Activated CD4-positive, alpha-beta T cell treated with anti-CD3 and anti-CD28 coated beads, Interleukin-2, amount 10 ng/mL, durations not matched to agents 24 days and 14 days (primary cell): ENCODE data around the gene STAT4. TPM values are rescaled to one million over a fixed set of nuclear protein-coding genes. Genes with fewer than 3 reads are reported as not detected.

Experiments used
- DNase-seq: peaks from one replicate; pipeline ENCODE4 v3.0.0; 2022
- H3K27ac Mint-ChIP-seq: one replicate; pipeline ENCODE4 v1.8.0; 2022; ENCODE audit warnings: mild to moderate bottlenecking, mixed read lengths
- H3K27me3 Mint-ChIP-seq: one replicate; pipeline ENCODE4 v1.8.0; 2022; ENCODE audit warnings: mixed read lengths
- H3K36me3 Mint-ChIP-seq: one replicate; pipeline ENCODE4 v1.8.0; 2022; ENCODE audit warnings: low read depth, mild to moderate bottlenecking, mixed read lengths
- H3K4me1 Mint-ChIP-seq: one replicate; pipeline ENCODE4 v1.8.0; 2021; ENCODE audit warnings: mixed read lengths
- H3K4me3 Mint-ChIP-seq: one replicate; pipeline ENCODE4 v1.8.0; 2022; ENCODE audit warnings: mild to moderate bottlenecking, moderate library complexity, mixed read lengths
- H3K9me3 Mint-ChIP-seq: one replicate; pipeline ENCODE4 v1.8.0; 2021; ENCODE audit warnings: mixed read lengths
- intact Hi-C: fragments of 100-400 bp; cut with micrococcal nuclease; formaldehyde crosslinking; loops from one replicate; pipeline ENCODE4 v1.15.1; 2023
- total RNA-seq: library from RNA; stranded (reverse); gene quantifications from 2 replicates; pipeline ENCODE4 v1.2.3, GENCODE V29; 2022

Gene STAT4
- total RNA-seq, 1 donor from 2014 or later, result 50.8 TPM

- Mint-ChIP-seq H3K9me3 (peaks cover 8% of the 10 kb centered on the region), H3K4me3 (peak overlapping the region; percentile 48), H3K36me3 (peaks cover 53% of the 10 kb centered on the region), H3K4me1 (peaks cover 49% of the 10 kb centered on the region), H3K27ac (peak overlapping the region; percentile 92), H3K27me3 (no peaks in the 10 kb centered on the region)
- intact Hi-C loops, result loop anchor here (1.0 to 10.0 kb wide), 7 partner anchors 11 to 562 kb away; partner anchors contain the start of genes GLS, NABP1 and STAT4
- peak; percentile 86 for DNase-seq
Measured at GRCh38 chr2:191115391-191115790, 35.4 kb downstream of the STAT4 start.

- peak overlapping the region; percentile 60 for H3K4me3 Mint-ChIP-seq
Measured at GRCh38 chr2:191114403-191114886, 36.3 kb downstream of the STAT4 start.

GRCh38 chr2:191113761-191114160, 37.0 kb downstream of the STAT4 start:
- H3K27ac Mint-ChIP-seq, result peak overlapping the region; percentile 79
- H3K27me3 Mint-ChIP-seq, result no peaks in the 10 kb centered on the region
- H3K9me3 Mint-ChIP-seq, result peaks cover 3% of the 10 kb centered on the region
- peaks cover 49% of the 10 kb centered on the region for H3K36me3 Mint-ChIP-seq
- peak overlapping the region; percentile 58 for H3K4me3 Mint-ChIP-seq
- intact Hi-C loops, result loop anchor here (1.0 to 10.0 kb wide), 5 partner anchors 35 to 439 kb away; no protein-coding TSS in a partner anchor
- peaks cover 61% of the 10 kb centered on the region for H3K4me1 Mint-ChIP-seq
- DNase-seq, result no peak

More at GRCh38 chr2:191114403-191114886, 36.3 kb downstream of the STAT4 start:
- Mint-ChIP-seq H3K27me3 (no peaks in the 10 kb centered on the region), H3K9me3 (peaks cover 3% of the 10 kb centered on the region), H3K27ac (peak overlapping the region; percentile 92), H3K4me1 (peaks cover 55% of the 10 kb centered on the region), H3K36me3 (peaks cover 55% of the 10 kb centered on the region)
- intact Hi-C loops, result loop anchor here (1.0 to 10.0 kb wide), 5 partner anchors 36 to 440 kb away; no protein-coding TSS in a partner anchor
- DNase-seq, result peak; percentile 82

GRCh38 chr2:191112448-191112901, 38.3 kb downstream of the STAT4 start:
- Mint-ChIP-seq H3K4me3 (no peak overlapping the region), H3K4me1 (peaks cover 67% of the 10 kb centered on the region), H3K27ac (peak overlapping the region; percentile 73), H3K36me3 (peaks cover 49% of the 10 kb centered on the region), H3K27me3 (no peaks in the 10 kb centered on the region), H3K9me3 (peaks cover 3% of the 10 kb centered on the region)
- no peak for DNase-seq
- intact Hi-C loops, result loop anchor here (10.0 kb wide), 1 partner anchor 438 kb away; no protein-coding TSS in a partner anchor

- no peak for DNase-seq
- H3K9me3 Mint-ChIP-seq, result peaks cover 3% of the 10 kb centered on the region
- H3K27me3 Mint-ChIP-seq, result no peaks in the 10 kb centered on the region
- intact Hi-C loops, result loop anchor here (2.0 to 10.0 kb wide), 2 partner anchors 17 to 435 kb away; no protein-coding TSS in a partner anchor
- H3K36me3 Mint-ChIP-seq, result peaks cover 57% of the 10 kb centered on the region
- H3K4me3 Mint-ChIP-seq, result peak overlapping the region; percentile 40
- peaks cover 56% of the 10 kb centered on the region for H3K4me1 Mint-ChIP-seq
- H3K27ac Mint-ChIP-seq, result peak overlapping the region; percentile 85
Measured at GRCh38 chr2:191109888-191110287, 40.9 kb downstream of the STAT4 start.

- no peak for DNase-seq
- intact Hi-C loops, result loop anchor here (1.0 to 2.0 kb wide), 2 partner anchors 18 to 30 kb away; no protein-coding TSS in a partner anchor
- Mint-ChIP-seq H3K4me3 (peak overlapping the region; percentile 44), H3K36me3 (peaks cover 56% of the 10 kb centered on the region), H3K27me3 (no peaks in the 10 kb centered on the region), H3K4me1 (peaks cover 50% of the 10 kb centered on the region), H3K9me3 (peaks cover 3% of the 10 kb centered on the region), H3K27ac (peak overlapping the region; percentile 74)
Measured at GRCh38 chr2:191108331-191108730, 42.5 kb downstream of the STAT4 start.

- H3K4me1 Mint-ChIP-seq, result peaks cover 44% of the 10 kb centered on the region
- no peak for DNase-seq
- H3K4me3 Mint-ChIP-seq, result no peak overlapping the region
- H3K9me3 Mint-ChIP-seq, result peaks cover 10% of the 10 kb centered on the region
- no peaks in the 10 kb centered on the region for H3K27me3 Mint-ChIP-seq
- peaks cover 51% of the 10 kb centered on the region for H3K36me3 Mint-ChIP-seq
- intact Hi-C loops, result no loop called here
- H3K27ac Mint-ChIP-seq, result peak overlapping the region; percentile 20
Measured at GRCh38 chr2:191105082-191105481, 45.7 kb downstream of the STAT4 start.

- no peaks in the 10 kb centered on the region for H3K27me3 Mint-ChIP-seq
- H3K27ac Mint-ChIP-seq, result no peak overlapping the region
- no peak for DNase-seq
- H3K4me1 Mint-ChIP-seq, result peaks cover 34% of the 10 kb centered on the region
- H3K36me3 Mint-ChIP-seq, result peaks cover 52% of the 10 kb centered on the region
- H3K4me3 Mint-ChIP-seq, result no peak overlapping the region
- peaks cover 10% of the 10 kb centered on the region for H3K9me3 Mint-ChIP-seq
- intact Hi-C loops, result loop anchor here (1.0 kb wide), 1 partner anchor 25 kb away; no protein-coding TSS in a partner anchor
Measured at GRCh38 chr2:191103774-191104173, 47.0 kb downstream of the STAT4 start.

GRCh38 chr2:191100216-191100615, 50.6 kb downstream of the STAT4 start:
- Mint-ChIP-seq H3K27me3 (no peaks in the 10 kb centered on the region), H3K36me3 (peaks cover 49% of the 10 kb centered on the region), H3K9me3 (peaks cover 10% of the 10 kb centered on the region), H3K4me1 (peaks cover 32% of the 10 kb centered on the region), H3K27ac (no peak overlapping the region), H3K4me3 (no peak overlapping the region)
- intact Hi-C loops, result no loop called here
- no peak for DNase-seq

- Mint-ChIP-seq H3K4me3 (no peak overlapping the region), H3K27ac (no peak overlapping the region), H3K36me3 (peaks cover 52% of the 10 kb centered on the region), H3K27me3 (no peaks in the 10 kb centered on the region), H3K9me3 (peaks cover 12% of the 10 kb centered on the region), H3K4me1 (peaks cover 25% of the 10 kb centered on the region)
- no peak for DNase-seq
- intact Hi-C loops, result no loop called here
Measured at GRCh38 chr2:191087311-191087710, 63.5 kb downstream of the STAT4 start.

GRCh38 chr2:191086706-191087105, 64.1 kb downstream of the STAT4 start:
- H3K27me3 Mint-ChIP-seq, result no peaks in the 10 kb centered on the region
- intact Hi-C loops, result no loop called here
- H3K4me1 Mint-ChIP-seq, result peaks cover 27% of the 10 kb centered on the region
- no peak for DNase-seq
- peaks cover 57% of the 10 kb centered on the region for H3K36me3 Mint-ChIP-seq
- no peak overlapping the region for H3K4me3 Mint-ChIP-seq
- H3K27ac Mint-ChIP-seq, result no peak overlapping the region
- peaks cover 14% of the 10 kb centered on the region for H3K9me3 Mint-ChIP-seq

- no peak overlapping the region for H3K4me3 Mint-ChIP-seq
- H3K27me3 Mint-ChIP-seq, result no peaks in the 10 kb centered on the region
- peaks cover 60% of the 10 kb centered on the region for H3K36me3 Mint-ChIP-seq
- peaks cover 19% of the 10 kb centered on the region for H3K9me3 Mint-ChIP-seq
- no peak for DNase-seq
- H3K27ac Mint-ChIP-seq, result peak overlapping the region; percentile 11
- peaks cover 24% of the 10 kb centered on the region for H3K4me1 Mint-ChIP-seq
- intact Hi-C loops, result no loop called here
Measured at GRCh38 chr2:191083540-191083939, 67.3 kb downstream of the STAT4 start.

GRCh38 chr2:191082321-191082720, 68.5 kb downstream of the STAT4 start:
- peaks cover 54% of the 10 kb centered on the region for H3K36me3 Mint-ChIP-seq
- no peaks in the 10 kb centered on the region for H3K27me3 Mint-ChIP-seq
- H3K4me3 Mint-ChIP-seq, result no peak overlapping the region
- H3K27ac Mint-ChIP-seq, result no peak overlapping the region
- H3K9me3 Mint-ChIP-seq, result peaks cover 18% of the 10 kb centered on the region
- no peak for DNase-seq
- intact Hi-C loops, result no loop called here
- H3K4me1 Mint-ChIP-seq, result peaks cover 24% of the 10 kb centered on the region

GRCh38 chr2:191081411-191082155, 69.2 kb downstream of the STAT4 start:
- intact Hi-C loops, result no loop called here
- no peak for DNase-seq
- Mint-ChIP-seq H3K27me3 (no peaks in the 10 kb centered on the region), H3K36me3 (peaks cover 51% of the 10 kb centered on the region), H3K27ac (no peak overlapping the region), H3K4me1 (peaks cover 21% of the 10 kb centered on the region), H3K9me3 (peaks cover 13% of the 10 kb centered on the region), H3K4me3 (no peak overlapping the region)
